GM04504 (cell line): ENCODE results near the gene CXCR2.
"Not testable (repeated sequence)": the region's sequence is repeated elsewhere in the genome, so short reads cannot be mapped to it uniquely, and the experiment has no call there.

Experiments
- DNase-seq: peaks from one replicate; pipeline ENCODE4 v3.0.0-alpha.2; 2012; ENCODE audit warnings: low read depth

CXCR2 gene

GRCh38 chr2:218130377-218130776 is 4.5 kb downstream of the CXCR2 start:
- no peak for DNase-seq

GRCh38 chr2:218130822-218131221 is 5.0 kb downstream of the CXCR2 start:
- no peak for DNase-seq

- DNase-seq, result no peak
Measured at GRCh38 chr2:218137514-218137913, 11.7 kb downstream of the CXCR2 start.

- DNase-seq, result no peak
Measured at GRCh38 chr2:218138047-218138446, 12.2 kb downstream of the CXCR2 start.

GRCh38 chr2:218145124-218145523 is 19.3 kb downstream of the CXCR2 start:
- no peak for DNase-seq

GRCh38 chr2:218146056-218146455 is 20.2 kb downstream of the CXCR2 start:
- DNase-seq, result no peak

GRCh38 chr2:218149098-218149497 is 23.3 kb downstream of the CXCR2 start:
- no peak for DNase-seq

GRCh38 chr2:218149848-218150440 is 24.1 kb downstream of the CXCR2 start:
- no peak for DNase-seq

GRCh38 chr2:218152172-218152571 is 26.3 kb downstream of the CXCR2 start:
- DNase-seq, result no peak

GRCh38 chr2:218152777-218153176 is 26.9 kb downstream of the CXCR2 start:
- no peak for DNase-seq

- no peak for DNase-seq
Measured at GRCh38 chr2:218155953-218156479, 30.2 kb downstream of the CXCR2 start.

GRCh38 chr2:218161644-218162043 is 35.8 kb downstream of the CXCR2 start:
- DNase-seq, result no peak

- no peak for DNase-seq
Measured at GRCh38 chr2:218162814-218163213, 37.0 kb downstream of the CXCR2 start.

GRCh38 chr2:218166791-218167190 is 41.0 kb downstream of the CXCR2 start, which contains the start of gene CXCR1:
Gene CXCR1, minus strand, starts transcription at chr2:218166962. Its CDS starts 1,751 bp downstream, at chr2:218165211.
- no peak for DNase-seq

GRCh38 chr2:218168016-218168415 is 42.2 kb downstream of the CXCR2 start:
- DNase-seq, result no peak

GRCh38 chr2:218168635-218169462 is 43.0 kb downstream of the CXCR2 start:
- DNase-seq, result no peak

GRCh38 chr2:218169757-218170546 is 44.1 kb downstream of the CXCR2 start:
- no peak for DNase-seq

GRCh38 chr2:218171744-218172143 is 45.9 kb downstream of the CXCR2 start:
- DNase-seq, result not testable (repeated sequence)

GRCh38 chr2:218172845-218173244 is 47.0 kb downstream of the CXCR2 start:
- DNase-seq, result no peak

- DNase-seq, result no peak
Measured at GRCh38 chr2:218179782-218180181, 54.0 kb downstream of the CXCR2 start.

GRCh38 chr2:218180467-218181114 is 54.8 kb downstream of the CXCR2 start:
- no peak for DNase-seq

GRCh38 chr2:218184331-218184730 is 58.5 kb downstream of the CXCR2 start:
- DNase-seq, result no peak
